ENCODE results near the gene TTYH2. TPM values are rescaled to one million over a fixed set of nuclear protein-coding genes. Genes with fewer than 3 reads are reported as not detected.

Gene TTYH2
- total RNA-seq, 2 donors from 2014 or later, result 2.4 to 3.3 TPM

GRCh38 chr17:74181341-74181740 is 32.0 kb upstream of the TTYH2 start:
- no peak for DNase-seq (ENCODE audit: low spot score)
- Histone ChIP-seq H3K27ac (no peak overlapping the region), H3K36me3 (no peaks in the 10 kb centered on the region), H3K9me3 (no peaks in the 10 kb centered on the region), H3K4me1 (ENCODE audit: control insufficient read depth in 1 of 2, low read depth in 2 of 2) (no peaks in the 10 kb centered on the region), H3K4me3 (no peak overlapping the region), H3K27me3 (replicated peaks; ENCODE audit: insufficient read depth) (no peaks in the 10 kb centered on the region)
- TF ChIP-seq CTCF (IDR thresholded peaks at IDR 0.05), result no peak
- ATAC-seq (ENCODE audit: insufficient number of reproducible peaks, low FRiP score, low read depth), result no peak

- no peak overlapping the region for H3K4me3 ChIP-seq
- no peak overlapping the region for H3K27ac ChIP-seq
- ATAC-seq (ENCODE audit: insufficient number of reproducible peaks, low FRiP score, low read depth) (no peak), DNase-seq (ENCODE audit: low spot score) (no peak)
- no peaks in the 10 kb centered on the region for H3K4me1 ChIP-seq (ENCODE audit: control insufficient read depth in 1 of 2, low read depth in 2 of 2)
- H3K27me3 ChIP-seq (replicated peaks; ENCODE audit: insufficient read depth), result no peaks in the 10 kb centered on the region
- H3K9me3 ChIP-seq, result no peaks in the 10 kb centered on the region
- no peaks in the 10 kb centered on the region for H3K36me3 ChIP-seq
- no peak for TF ChIP-seq CTCF (IDR thresholded peaks at IDR 0.05)
Measured at GRCh38 chr17:74182041-74182723, 31.2 kb upstream of the TTYH2 start.

GRCh38 chr17:74183411-74183810 is 30.0 kb upstream of the TTYH2 start:
- H3K4me3 ChIP-seq, result no peak overlapping the region
- H3K4me1 ChIP-seq (ENCODE audit: control insufficient read depth in 1 of 2, low read depth in 2 of 2), result no peaks in the 10 kb centered on the region
- no peak for TF ChIP-seq CTCF (IDR thresholded peaks at IDR 0.05)
- H3K27me3 ChIP-seq (replicated peaks; ENCODE audit: insufficient read depth), result no peaks in the 10 kb centered on the region
- H3K9me3 ChIP-seq, result no peaks in the 10 kb centered on the region
- no peak overlapping the region for H3K27ac ChIP-seq
- no peak for ATAC-seq (ENCODE audit: insufficient number of reproducible peaks, low FRiP score, low read depth)
- no peak for DNase-seq (ENCODE audit: low spot score)
- no peaks in the 10 kb centered on the region for H3K36me3 ChIP-seq

- Histone ChIP-seq H3K4me3 (no peak overlapping the region), H3K27ac (no peak overlapping the region), H3K4me1 (ENCODE audit: control insufficient read depth in 1 of 2, low read depth in 2 of 2) (no peaks in the 10 kb centered on the region), H3K9me3 (no peaks in the 10 kb centered on the region), H3K36me3 (no peaks in the 10 kb centered on the region), H3K27me3 (replicated peaks; ENCODE audit: insufficient read depth) (no peaks in the 10 kb centered on the region)
- DNase-seq (ENCODE audit: low spot score) (no peak), ATAC-seq (ENCODE audit: insufficient number of reproducible peaks, low FRiP score, low read depth) (no peak)
- no peak for TF ChIP-seq CTCF (IDR thresholded peaks at IDR 0.05)
Measured at GRCh38 chr17:74185571-74186185, 27.7 kb upstream of the TTYH2 start.

GRCh38 chr17:74186498-74186897 is 26.9 kb upstream of the TTYH2 start:
- Histone ChIP-seq H3K9me3 (no peaks in the 10 kb centered on the region), H3K4me3 (no peak overlapping the region), H3K36me3 (no peaks in the 10 kb centered on the region), H3K27me3 (replicated peaks; ENCODE audit: insufficient read depth) (no peaks in the 10 kb centered on the region), H3K4me1 (ENCODE audit: control insufficient read depth in 1 of 2, low read depth in 2 of 2) (no peaks in the 10 kb centered on the region), H3K27ac (no peak overlapping the region)
- no peak for ATAC-seq (ENCODE audit: insufficient number of reproducible peaks, low FRiP score, low read depth)
- DNase-seq (ENCODE audit: low spot score), result no peak
- TF ChIP-seq CTCF (IDR thresholded peaks at IDR 0.05), result no peak
